Mucosa of rectum (tissue), 2 donors: ENCODE data around the gene BPIFB3.

Source experiments
- H3K27ac ChIP-seq, 2 donors: one replicate each; pipeline ENCODE4 v1.7.0; 2013; ENCODE audit warnings: inconsistent platforms in 2 of 2, low read depth in 2 of 2, low read length in 2 of 2
- H3K27me3 ChIP-seq, 2 donors: one replicate each; pipeline ENCODE4 v1.7.0; 2013; ENCODE audit warnings: low read length in 2 of 2; ENCODE audit not compliant: control insufficient read depth in 2 of 2, insufficient read depth in 2 of 2
- H3K36me3 ChIP-seq, 2 donors: one replicate each; pipeline ENCODE4 v1.7.0; 2013; ENCODE audit warnings: low read length in 2 of 2; ENCODE audit not compliant: control insufficient read depth in 2 of 2, insufficient read depth in 2 of 2
- H3K4me1 ChIP-seq, 2 donors: one replicate each; pipeline ENCODE4 v1.7.0; 2013; ENCODE audit warnings: low read length in 2 of 2, mild to moderate bottlenecking in 1 of 2; ENCODE audit not compliant: control insufficient read depth in 2 of 2, insufficient read depth in 2 of 2
- H3K4me3 ChIP-seq, 2 donors: one replicate each; pipeline ENCODE4 v1.7.0; 2013; ENCODE audit warnings: low read length in 2 of 2
- H3K9ac ChIP-seq, 2 donors: one replicate each; pipeline ENCODE4 v1.7.0; 2013; ENCODE audit warnings: low read length in 2 of 2, low read depth in 1 of 2, mild to moderate bottlenecking in 1 of 2
- H3K9me3 ChIP-seq, 2 donors: one replicate each; pipeline ENCODE4 v1.7.0; 2013; ENCODE audit warnings: low read length in 2 of 2; ENCODE audit not compliant: control insufficient read depth in 2 of 2
- donor health status: healthy.
- donor health status: Normal muscosa, but diverticular disease.

The BPIFB3 gene

DNA sequence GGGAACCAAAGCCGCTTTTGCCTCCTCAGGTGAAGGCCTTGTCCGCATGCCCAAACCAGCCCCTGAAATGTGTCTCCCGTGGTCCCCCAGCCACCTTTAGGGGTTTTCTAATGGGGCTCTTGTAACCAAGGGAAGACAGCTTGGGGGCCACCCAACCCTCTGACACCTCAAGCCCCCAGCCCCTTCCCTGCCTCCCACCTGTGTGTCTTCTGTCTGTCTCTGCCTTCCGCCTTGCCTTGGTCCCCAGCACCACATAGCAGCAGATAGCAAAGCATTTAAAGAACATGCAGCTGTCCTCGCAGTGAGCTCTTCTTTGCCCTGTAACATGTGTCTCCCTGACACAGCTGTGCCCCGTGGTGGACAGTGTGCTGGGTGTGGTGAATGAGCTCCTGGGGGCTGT, 9.6 kb downstream of the BPIFB3 start:
- no peak overlapping the region for H3K27ac ChIP-seq
- no peaks in the 10 kb centered on the region for H3K27me3 ChIP-seq
- no peaks in the 10 kb centered on the region for H3K36me3 ChIP-seq
- H3K4me3 ChIP-seq, result no peak overlapping the region
- no peak overlapping the region for H3K9ac ChIP-seq
- H3K4me1 ChIP-seq, result no peaks in the 10 kb centered on the region
- H3K9me3 ChIP-seq, result no peaks in the 10 kb centered on the region

DNA sequence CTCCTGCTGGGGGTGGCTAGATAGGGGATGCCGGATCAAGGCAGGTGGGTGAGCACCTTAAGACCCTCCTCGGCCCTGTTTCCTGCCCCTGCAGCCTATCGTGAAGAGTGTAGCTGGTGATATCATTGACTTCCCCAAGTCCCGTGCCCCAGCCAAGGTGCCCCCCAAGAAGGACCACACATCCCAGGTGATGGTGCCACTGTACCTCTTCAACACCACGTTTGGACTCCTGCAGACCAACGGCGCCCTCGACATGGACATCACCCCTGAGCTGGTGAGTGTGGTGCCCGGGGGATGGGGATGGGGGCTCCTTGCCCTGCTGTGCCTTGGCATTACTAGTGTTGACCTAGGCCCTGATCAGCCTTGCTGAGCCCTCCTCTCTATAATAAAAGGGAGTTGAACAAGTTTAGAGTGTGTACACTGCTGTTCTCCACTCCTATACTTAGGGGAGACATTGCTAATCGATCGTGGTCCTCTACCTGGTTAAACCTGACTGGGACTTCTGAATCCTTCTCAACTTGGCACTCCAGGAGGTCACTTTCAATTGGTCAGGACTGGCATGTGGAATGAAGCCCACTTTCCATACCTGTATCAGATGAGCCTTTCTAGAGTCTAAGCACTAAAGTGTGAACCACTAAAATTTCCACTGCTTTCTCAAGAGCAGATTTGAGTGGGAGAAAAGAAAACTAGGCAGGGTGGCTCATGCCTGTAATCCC, 11.0 kb downstream of the BPIFB3 start:
- Histone ChIP-seq H3K4me1 (no peaks in the 10 kb centered on the region), H3K27me3 (no peaks in the 10 kb centered on the region), H3K9ac (no peak overlapping the region), H3K27ac (no peak overlapping the region), H3K9me3 (no peaks in the 10 kb centered on the region), H3K36me3 (no peaks in the 10 kb centered on the region), H3K4me3 (no peak overlapping the region)

DNA sequence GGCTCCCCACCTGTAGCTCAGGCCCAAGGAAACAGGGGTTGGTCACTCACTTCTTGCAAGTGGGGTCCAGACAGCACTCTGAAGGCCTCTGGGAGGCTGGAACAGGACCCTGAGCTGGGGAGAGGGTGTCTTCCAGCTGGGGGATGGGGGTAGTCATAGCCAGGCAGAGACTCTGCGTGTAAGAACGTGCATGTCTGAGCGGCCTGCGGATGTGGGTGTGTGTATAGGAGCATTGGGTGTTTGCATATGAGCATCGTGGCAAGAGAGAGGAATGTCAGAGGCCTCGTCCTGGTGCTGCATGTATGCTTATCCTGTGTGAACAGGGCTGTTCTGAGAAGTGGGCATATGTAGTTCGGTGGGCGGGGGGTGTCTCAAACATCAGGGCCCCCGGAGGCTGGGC, 12.1 kb downstream of the BPIFB3 start:
- H3K27me3 ChIP-seq, result no peaks in the 10 kb centered on the region

DNA sequence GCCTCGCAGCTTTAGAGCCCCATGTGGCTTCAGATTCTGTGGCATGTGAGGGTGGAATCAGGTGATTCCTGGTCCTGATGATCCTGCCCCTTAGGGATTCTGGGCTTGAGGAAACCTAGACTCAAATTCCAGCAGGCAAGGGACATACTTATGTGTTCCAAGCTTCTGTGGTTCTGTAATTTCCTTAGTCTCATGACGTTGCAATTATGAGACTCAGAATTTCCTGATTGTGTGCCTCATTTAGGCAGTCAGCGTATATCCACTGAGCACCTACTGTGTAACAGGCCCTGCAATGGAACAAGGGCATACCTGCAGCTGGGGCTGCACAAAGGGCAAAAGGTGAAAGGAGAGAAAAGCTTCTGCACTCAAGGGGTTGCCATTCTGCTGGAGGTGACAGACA, 14.1 kb downstream of the BPIFB3 start:
- Histone ChIP-seq H3K9me3 (no peaks in the 10 kb centered on the region), H3K27ac (no peak overlapping the region), H3K4me1 (no peaks in the 10 kb centered on the region), H3K9ac (no peak overlapping the region), H3K4me3 (no peak overlapping the region), H3K27me3 (no peaks in the 10 kb centered on the region), H3K36me3 (no peaks in the 10 kb centered on the region)

More for the DNA sequence above, 12.1 kb downstream of the BPIFB3 start:
- Histone ChIP-seq H3K4me1 (no peaks in the 10 kb centered on the region), H3K27ac (no peak overlapping the region), H3K4me3 (no peak overlapping the region), H3K36me3 (no peaks in the 10 kb centered on the region), H3K9ac (no peak overlapping the region), H3K9me3 (no peaks in the 10 kb centered on the region)

DNA sequence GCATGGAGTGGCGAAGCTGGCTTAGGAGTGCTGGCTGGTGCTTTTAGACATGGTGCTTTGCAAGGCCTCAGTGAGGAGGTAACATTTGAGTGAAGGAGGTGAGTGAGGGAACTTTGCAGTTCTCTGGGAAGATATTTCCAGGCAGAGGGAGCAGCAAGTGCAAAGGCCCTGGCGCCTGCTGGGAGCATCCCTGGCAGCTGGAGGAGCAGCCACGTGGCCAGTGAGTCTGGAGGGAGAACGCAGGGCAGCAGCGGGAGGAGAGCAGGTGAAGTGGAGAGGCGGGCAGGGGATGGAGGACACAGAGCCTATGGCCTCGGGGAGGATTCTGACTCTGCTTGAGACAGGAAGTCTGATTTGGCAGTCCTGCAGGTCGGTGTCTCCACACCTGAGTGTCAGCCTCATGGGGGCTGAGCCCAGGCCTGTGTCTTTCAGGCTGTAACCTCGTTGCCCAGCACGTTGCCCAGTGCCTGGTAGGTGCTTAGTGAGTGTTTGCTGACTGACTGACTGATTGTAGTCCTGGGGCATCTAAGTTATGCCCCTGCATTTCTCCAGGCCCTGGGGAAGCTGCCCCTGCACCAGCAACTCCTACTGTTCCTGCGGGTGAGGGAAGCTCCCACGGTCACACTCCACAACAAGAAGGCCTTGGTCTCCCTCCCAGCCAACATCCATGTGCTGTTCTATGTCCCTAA, 14.7 kb downstream of the BPIFB3 start:
- Histone ChIP-seq H3K27ac (no peak overlapping the region), H3K9me3 (no peaks in the 10 kb centered on the region), H3K4me3 (no peak overlapping the region), H3K4me1 (no peaks in the 10 kb centered on the region), H3K36me3 (no peaks in the 10 kb centered on the region), H3K9ac (no peak overlapping the region), H3K27me3 (no peaks in the 10 kb centered on the region)

DNA sequence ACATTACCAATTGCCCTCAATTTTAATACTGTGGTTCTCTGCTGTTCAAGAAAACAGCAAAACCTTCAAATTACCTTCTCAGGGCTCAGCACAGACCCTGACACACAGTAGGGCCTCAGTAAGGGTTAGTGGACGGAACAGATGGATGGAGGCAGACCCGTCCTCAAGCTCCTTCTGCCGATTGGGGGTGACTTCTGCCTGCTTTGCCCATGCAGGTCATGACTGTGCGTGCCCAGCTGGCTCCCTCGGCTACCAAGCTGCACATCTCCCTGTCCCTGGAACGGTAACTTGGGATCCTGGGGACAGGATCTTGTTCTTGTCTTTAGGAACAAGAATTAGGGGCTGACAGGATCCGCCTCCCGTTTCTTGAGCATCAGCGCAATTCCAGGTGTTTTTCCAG, 16.0 kb downstream of the BPIFB3 start:
- H3K9me3 ChIP-seq, result no peaks in the 10 kb centered on the region
- H3K27me3 ChIP-seq, result no peaks in the 10 kb centered on the region
- no peak overlapping the region for H3K9ac ChIP-seq
- no peak overlapping the region for H3K4me3 ChIP-seq
- H3K36me3 ChIP-seq, result no peaks in the 10 kb centered on the region
- no peaks in the 10 kb centered on the region for H3K4me1 ChIP-seq
- no peak overlapping the region for H3K27ac ChIP-seq

DNA sequence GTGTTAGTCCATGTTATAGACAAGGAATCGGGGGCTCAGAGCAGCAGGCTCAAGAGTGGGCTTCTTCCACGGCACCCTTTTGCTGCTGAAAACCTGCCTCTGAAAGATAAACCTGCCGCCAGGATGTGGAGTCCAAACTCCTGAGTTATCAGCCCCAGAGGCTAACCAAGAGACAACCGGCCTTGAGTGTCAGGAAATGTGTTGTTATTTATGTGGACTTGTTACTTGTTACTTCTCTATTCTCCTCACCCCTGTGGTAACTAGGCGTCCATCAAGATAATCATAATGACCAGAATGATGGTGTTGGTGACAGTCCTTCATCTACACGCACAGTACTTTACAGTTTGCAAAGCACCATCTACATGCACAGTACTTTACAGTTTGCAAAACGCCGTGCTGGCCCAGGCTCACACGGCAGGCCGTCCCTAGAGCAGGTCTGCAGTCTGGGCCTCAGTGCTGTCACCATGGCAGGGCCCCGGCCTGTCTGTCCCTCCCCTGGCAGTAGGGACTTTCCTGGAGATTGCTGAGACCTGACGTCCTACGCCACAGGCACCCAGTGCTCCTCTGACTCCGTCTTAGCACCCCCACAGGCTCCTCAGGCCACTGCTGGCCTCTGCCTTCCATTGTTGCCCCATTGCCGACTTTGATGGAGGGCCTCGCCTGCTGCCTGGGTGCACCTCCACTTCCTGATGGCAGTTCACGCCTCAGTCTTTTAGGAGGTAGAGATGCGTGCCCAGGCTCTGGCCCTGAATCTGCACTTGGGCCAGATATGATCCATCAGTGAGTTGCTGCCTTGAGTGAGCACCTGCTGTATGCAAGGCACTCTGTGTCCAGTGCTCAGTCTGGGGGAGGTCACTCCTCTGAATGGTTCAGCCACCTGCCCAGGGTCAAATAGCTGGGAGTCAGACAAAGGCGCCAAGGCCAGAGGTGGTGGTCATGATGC, 16.7 kb downstream of the BPIFB3 start:
- Histone ChIP-seq H3K9ac (no peak overlapping the region), H3K9me3 (no peaks in the 10 kb centered on the region), H3K27me3 (no peaks in the 10 kb centered on the region), H3K36me3 (no peaks in the 10 kb centered on the region), H3K4me1 (no peaks in the 10 kb centered on the region), H3K4me3 (no peak overlapping the region), H3K27ac (no peak overlapping the region)

DNA sequence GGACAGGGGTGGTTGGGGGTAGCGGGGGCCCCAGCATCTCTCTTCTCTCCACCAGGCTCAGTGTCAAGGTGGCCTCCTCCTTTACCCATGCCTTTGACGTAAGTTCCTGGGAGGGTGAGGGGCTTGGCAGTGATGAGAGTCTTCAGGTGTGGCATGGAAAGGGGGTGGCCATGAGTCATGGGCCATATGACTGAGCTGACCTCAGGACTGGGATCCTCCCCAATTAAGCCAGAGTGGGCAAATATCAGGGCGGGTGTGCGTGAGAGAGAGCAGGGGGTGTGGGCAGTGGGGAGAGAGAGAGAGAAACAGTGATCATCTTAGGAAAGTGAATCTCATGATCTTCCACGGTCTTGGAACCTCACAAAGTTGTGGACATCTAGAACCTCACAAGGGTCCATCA, 17.5 kb downstream of the BPIFB3 start:
- no peak overlapping the region for H3K4me3 ChIP-seq
- no peak overlapping the region for H3K27ac ChIP-seq
- no peaks in the 10 kb centered on the region for H3K36me3 ChIP-seq
- H3K9ac ChIP-seq, result no peak overlapping the region
- H3K4me1 ChIP-seq, result no peaks in the 10 kb centered on the region
- no peaks in the 10 kb centered on the region for H3K27me3 ChIP-seq
- no peaks in the 10 kb centered on the region for H3K9me3 ChIP-seq

DNA sequence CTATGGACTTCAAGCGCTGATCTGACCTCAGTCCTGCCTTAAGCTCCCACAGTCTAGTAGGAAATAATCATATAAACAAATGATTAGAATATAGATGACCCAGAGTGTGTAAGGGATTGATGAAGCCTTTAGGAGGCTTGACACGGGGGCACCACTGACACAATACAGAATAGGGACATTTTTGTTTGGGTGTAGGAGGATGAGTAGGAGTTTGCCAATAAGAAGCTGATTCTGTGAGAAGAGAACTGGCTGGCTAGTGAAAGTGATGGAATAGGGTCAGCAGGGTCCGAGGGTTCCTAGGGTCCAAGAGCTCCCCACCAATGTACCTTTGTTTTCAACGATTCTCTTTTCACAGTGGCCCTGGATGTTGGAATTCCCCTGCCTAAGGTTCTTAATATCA, 18.7 kb downstream of the BPIFB3 start:
- Histone ChIP-seq H3K9ac (no peak overlapping the region), H3K27me3 (no peaks in the 10 kb centered on the region)

DNA sequence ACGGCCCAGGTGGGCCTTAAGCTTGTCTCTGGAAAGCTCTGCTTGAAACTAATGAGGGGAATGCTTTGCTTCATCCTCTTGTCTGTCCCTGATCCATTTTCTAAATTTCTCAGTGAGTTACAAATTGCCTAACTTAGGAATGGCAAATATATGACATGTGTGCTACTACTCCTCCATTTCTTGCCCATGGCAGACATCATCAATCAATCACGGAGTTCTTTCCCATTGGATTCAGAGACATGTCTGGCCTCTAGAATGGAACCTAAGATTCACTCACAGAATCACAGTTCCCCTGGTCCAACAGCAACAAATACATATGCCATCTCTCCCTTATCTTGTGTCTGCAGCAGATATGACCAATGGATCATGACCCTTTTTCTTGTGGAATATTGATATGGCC, 19.1 kb downstream of the BPIFB3 start:
- no peak overlapping the region for H3K9ac ChIP-seq
- no peak overlapping the region for H3K27ac ChIP-seq
- H3K27me3 ChIP-seq, result no peaks in the 10 kb centered on the region
- H3K9me3 ChIP-seq, result no peaks in the 10 kb centered on the region
- no peaks in the 10 kb centered on the region for H3K4me1 ChIP-seq
- no peak overlapping the region for H3K4me3 ChIP-seq
- no peaks in the 10 kb centered on the region for H3K36me3 ChIP-seq

More for the DNA sequence above, 18.7 kb downstream of the BPIFB3 start:
- Histone ChIP-seq H3K27ac (no peak overlapping the region), H3K4me3 (no peak overlapping the region), H3K36me3 (no peaks in the 10 kb centered on the region), H3K9me3 (no peaks in the 10 kb centered on the region), H3K4me1 (no peaks in the 10 kb centered on the region)
